HEK293 (cell line): Measurements from ENCODE around the gene PTPRG.

Experiments used
- CTCF ChIA-PET: fragments of 350-600 bp; formaldehyde crosslinking; extraction: SDS; loops from one replicate; lab custom pipeline; 2021; ENCODE audit warnings: antibody characterized with exemption; lab: Yijun Ruan, JAX
- POLR2A ChIA-PET: fragments of 300-600 bp; formaldehyde crosslinking; extraction: SDS; loops from one replicate; lab custom pipeline; 2020; ENCODE audit warnings: antibody characterized with exemption, inconsistent platforms; lab: Yijun Ruan, JAX
- H3K27ac ChIP-seq: fragments of 200-500 bp; sonication (Bioruptor generic); 2 replicates; pipeline ENCODE4 v1.5.1; 2014; ENCODE audit warnings: low read depth, low read length, control low read depth, inconsistent platforms; ENCODE audit errors: extremely low read depth
- H3K36me3 ChIP-seq, 2 experiments: fragments of 200-500 bp in 1 of 2; sonication (Bioruptor generic) in 1 of 2; 1 replicate in 1 of 2; 2 replicates in 1 of 2; pipeline ENCODE4 v1.5.1; 2014 to 2017; ENCODE audit warnings: inconsistent platforms in 2 of 2, low read length in 2 of 2; ENCODE audit not compliant: control insufficient read depth in 2 of 2, insufficient read depth in 1 of 2
- H3K4me1 ChIP-seq: fragments of 200-500 bp; sonication (Bioruptor generic); 2 replicates; pipeline ENCODE4 v1.5.1; 2014; ENCODE audit warnings: mild to moderate bottlenecking, low read length, inconsistent platforms; ENCODE audit not compliant: control insufficient read depth, insufficient read depth
- H3K4me3 ChIP-seq: 2 replicates; pipeline ENCODE4 v1.5.1; 2011; ENCODE audit warnings: low read depth, mild to moderate bottlenecking, control low read depth, low read length, moderate library complexity
- H3K9me3 ChIP-seq: fragments of 200-500 bp; sonication (Bioruptor generic); 2 replicates; pipeline ENCODE4 v1.5.1; 2014; ENCODE audit warnings: low read depth, low read length, inconsistent platforms; ENCODE audit not compliant: control insufficient read depth, insufficient read depth
- ATF2 ChIP-seq: fragments of 450-650 bp; formaldehyde crosslinking; IDR thresholded peaks from 2 replicates; pipeline ENCODE4 v1.5.1; 2016; ENCODE audit warnings: missing biosample characterization, missing genetic modification characterization, low read depth
- BCL6B ChIP-seq: fragments of 450-650 bp; formaldehyde crosslinking; IDR thresholded peaks from 2 replicates; pipeline ENCODE4 v1.5.1; 2017; ENCODE audit warnings: missing biosample characterization, missing genetic modification characterization
- ELK4 ChIP-seq: IDR thresholded peaks from 2 replicates; pipeline ENCODE4 v1.6.1; 2011; ENCODE audit warnings: mild to moderate bottlenecking, low read depth, low read length, borderline replicate concordance
- INSM2 ChIP-seq: fragments of 450-650 bp; formaldehyde crosslinking; IDR thresholded peaks from 2 replicates; pipeline ENCODE4 v1.5.1; 2016; ENCODE audit warnings: missing biosample characterization, missing genetic modification characterization
- KLF10 ChIP-seq: fragments of 450-650 bp; IDR thresholded peaks from 2 replicates; pipeline ENCODE4 v1.5.1; 2018; ENCODE audit warnings: missing biosample characterization, mild to moderate bottlenecking, missing genetic modification characterization
- PRDM10 ChIP-seq: fragments of 450-650 bp; formaldehyde crosslinking; IDR thresholded peaks from 2 replicates; pipeline ENCODE4 v1.5.1; 2016; ENCODE audit warnings: missing biosample characterization, missing genetic modification characterization
- ZBTB49 ChIP-seq: fragments of 450-650 bp; formaldehyde crosslinking; IDR thresholded peaks from 2 replicates; pipeline ENCODE4 v1.5.1; 2016; ENCODE audit warnings: missing biosample characterization, missing genetic modification characterization, low read depth
- ZNF248 ChIP-seq: fragments of 450-650 bp; formaldehyde crosslinking; IDR thresholded peaks from 2 replicates; pipeline ENCODE4 v1.5.1; 2017; ENCODE audit warnings: missing biosample characterization, missing genetic modification characterization
- ZNF274 ChIP-seq, 2 experiments: fragments of 200-500 bp in 1 of 2; fragments of 450-650 bp in 1 of 2; sonication (Bioruptor generic) in 1 of 2; formaldehyde crosslinking in 1 of 2; IDR thresholded peaks; 2 replicates each; pipeline versions ENCODE4 v1.5.1 to v1.6.1; 2014 to 2016; ENCODE audit warnings: borderline replicate concordance in 1 of 2, inconsistent platforms in 1 of 2, low read length in 1 of 2, missing biosample characterization in 1 of 2, missing genetic modification characterization in 1 of 2
- ZNF354C ChIP-seq: fragments of 450-650 bp; formaldehyde crosslinking; IDR thresholded peaks from 2 replicates; pipeline ENCODE4 v1.5.1; 2016; ENCODE audit warnings: missing biosample characterization, missing genetic modification characterization, low read depth, borderline replicate concordance
- ZNF473 ChIP-seq: fragments of 450-650 bp; formaldehyde crosslinking; IDR thresholded peaks from 2 replicates; pipeline ENCODE4 v1.5.1; 2017; ENCODE audit warnings: missing biosample characterization, missing genetic modification characterization
- ZNF514 ChIP-seq: fragments of 450-650 bp; formaldehyde crosslinking; IDR thresholded peaks from 2 replicates; pipeline ENCODE4 v1.5.1; 2016; ENCODE audit warnings: missing biosample characterization, missing genetic modification characterization
- ZNF610 ChIP-seq: fragments of 450-650 bp; formaldehyde crosslinking; IDR thresholded peaks from 2 replicates; pipeline ENCODE4 v1.5.1; 2016; ENCODE audit warnings: missing biosample characterization, missing genetic modification characterization, borderline replicate concordance
- ZNF791 ChIP-seq: fragments of 450-650 bp; formaldehyde crosslinking; IDR thresholded peaks from 2 replicates; pipeline ENCODE4 v1.5.1; 2016; ENCODE audit warnings: missing biosample characterization, missing genetic modification characterization

Gene PTPRG

GRCh38 chr3:61841111-61841845, 279.9 kb downstream of the PTPRG start (continued):
- TF ChIP-seq KLF10 (tag by site-specific recombination) (no peak), ZNF791 (tag by site-specific recombination) (no peak), PRDM10 (tag by site-specific recombination) (no peak), INSM2 (no peak)
- TF ChIP-seq, all 188 proteins: peak for 3

GRCh38 chr3:61841988-61842387, 280.6 kb downstream of the PTPRG start:
- Histone ChIP-seq H3K4me3 (no peak overlapping the region), H3K4me1 (peaks cover 6% of the 10 kb centered on the region), H3K9me3 (no peaks in the 10 kb centered on the region), H3K36me3 (no peaks in the 10 kb centered on the region), H3K27ac (no peak overlapping the region)
- POLR2A ChIA-PET = no interaction called here
- TF ChIP-seq ZNF248 (tag by site-specific recombination) (no peak), ZNF354C (tag by site-specific recombination) (no peak), ELK4 (no peak), ZNF610 (tag by site-specific recombination) (no peak)
- CTCF ChIA-PET = interaction anchor here (0.8 kb wide), 1 partner anchor 16 kb away, joined by 3 read pairs; no protein-coding TSS in a partner anchor

GRCh38 chr3:61844346-61844745, 283.0 kb downstream of the PTPRG start:
- CTCF ChIA-PET = no interaction called here
- H3K36me3 ChIP-seq = no peaks in the 10 kb centered on the region
- H3K4me1 ChIP-seq = peaks cover 2% of the 10 kb centered on the region; the same call in 1 of the 2 replicates
- no peaks in the 10 kb centered on the region for H3K9me3 ChIP-seq
- no peak overlapping the region for H3K27ac ChIP-seq
- POLR2A ChIA-PET = no interaction called here
- no peak overlapping the region for H3K4me3 ChIP-seq
- TF ChIP-seq ZNF473 (tag by site-specific recombination) (no peak), ZNF274 (IDR thresholded peaks at IDR 0.05; ENCODE audit: low read length) (no peak), ZNF274 (tag by site-specific recombination; IDR thresholded peaks at IDR 0.05; ENCODE audit: borderline replicate concordance) (no peak), ZNF514 (no peak), ATF2 (tag by site-specific recombination) (no peak), BCL6B (tag by site-specific recombination) (no peak), ZBTB49 (tag by site-specific recombination) (no peak)
